Endometrial microvascular endothelial cells (primary cell): ENCODE measurements around the gene GABRB2. TPM values are rescaled to one million over a fixed set of nuclear protein-coding genes. Genes with fewer than 3 reads are reported as not detected.
"Not testable (repeated sequence)": the region's sequence is repeated elsewhere in the genome, so short reads cannot be mapped to it uniquely, and the experiment has no call there.

Experiments used
- in situ Hi-C: cut with HindIII; loops from 2 replicates; pipeline ENCODE4 v1.10.0; 2017; ENCODE audit warnings: low sequenced_read_pairs, low pct_unique_long_range_greater_than_20kb; ENCODE audit errors: inconsistent ontology term
- total RNA-seq: library from RNA; depleted of rRNA; stranded (reverse); fragments of >200 nt; gene quantifications from one replicate; pipeline ENCODE4 v1.2.3, GENCODE V29; 2015; ENCODE audit errors: inconsistent ontology term

Gene GABRB2
- total RNA-seq, 1 donor from 2014 or later, result not detected

DNA sequence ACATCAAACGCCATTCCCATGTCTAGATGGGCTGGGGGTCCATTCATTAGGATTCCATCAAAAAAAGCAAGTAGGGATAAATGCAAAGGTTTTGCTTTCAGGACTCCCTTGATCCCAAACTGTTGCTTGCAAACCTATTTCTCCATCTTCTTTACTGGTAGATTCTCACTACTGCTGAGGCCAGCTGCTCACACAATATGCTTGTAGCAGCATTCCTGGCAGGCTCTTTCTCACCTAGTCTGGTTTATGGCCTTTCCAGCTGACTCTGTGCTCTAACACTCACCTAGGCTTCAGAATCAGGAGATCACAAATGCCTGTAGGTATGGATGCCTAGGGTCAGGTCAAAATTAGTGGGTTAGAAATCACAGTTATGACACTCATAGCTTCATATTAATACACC, 274.7 kb downstream of the GABRB2 start:
- in situ Hi-C loops, result no loop called here

GRCh38 chr5:161269125-161269524, 277.4 kb downstream of the GABRB2 start:
- in situ Hi-C loops, result no loop called here

DNA sequence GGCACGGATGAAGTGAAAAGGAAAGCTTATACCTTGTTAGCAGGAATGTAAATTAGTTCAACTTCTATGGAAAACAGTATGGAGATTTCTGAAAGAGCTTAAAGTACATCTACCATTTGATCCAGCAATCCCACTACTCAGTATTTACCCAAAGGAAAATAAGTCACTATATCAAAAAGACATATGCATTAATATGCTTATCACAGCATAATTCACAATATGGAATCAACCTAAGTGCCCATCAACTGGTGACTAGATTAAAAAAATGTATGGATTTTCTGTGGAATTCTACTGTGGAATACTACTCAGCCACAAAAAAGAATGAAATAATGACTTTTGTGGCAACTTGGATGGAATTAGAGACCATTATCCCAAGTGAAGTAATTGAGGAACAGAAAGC, 279.6 kb downstream of the GABRB2 start:
- in situ Hi-C loops, result no loop called here

DNA sequence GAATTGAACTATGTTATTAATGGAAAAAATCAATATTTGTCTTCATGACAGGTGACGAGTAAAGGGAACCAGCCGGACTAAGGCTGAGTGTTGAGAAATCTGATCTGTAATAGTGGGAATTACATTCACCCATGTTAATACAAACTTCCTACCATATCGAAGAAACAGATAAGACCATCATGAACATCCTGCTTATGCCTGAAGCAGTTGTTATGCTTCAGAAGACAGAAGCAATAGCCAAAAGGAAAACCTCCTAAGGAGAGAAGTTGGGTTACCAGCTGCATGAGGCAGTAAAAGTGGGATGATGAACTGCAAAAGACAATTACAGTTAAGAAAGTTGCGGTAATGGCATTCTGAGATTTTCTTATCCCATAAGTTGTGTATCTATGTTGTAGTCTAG, 281.5 kb downstream of the GABRB2 start:
- in situ Hi-C loops, result no loop called here

DNA sequence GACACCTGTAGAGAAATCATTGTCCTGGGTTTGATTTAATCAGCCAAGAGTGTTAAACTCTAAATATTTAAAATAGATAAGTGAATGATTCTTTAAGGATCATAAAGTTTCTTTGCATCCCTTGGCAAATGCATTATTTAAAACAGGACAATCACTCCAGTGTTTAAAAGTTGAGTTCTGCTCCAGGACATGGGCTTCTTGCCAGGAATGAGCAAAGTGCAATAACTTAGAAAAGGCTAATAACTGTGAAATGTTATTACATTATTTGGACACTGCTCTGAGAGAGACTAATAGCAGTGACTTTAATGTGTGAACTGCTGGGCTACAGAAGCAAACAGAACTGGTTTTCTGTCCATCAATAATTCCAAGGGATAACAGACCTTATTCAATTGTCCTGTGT, 283.3 kb downstream of the GABRB2 start:
- in situ Hi-C loops, result no loop called here

DNA sequence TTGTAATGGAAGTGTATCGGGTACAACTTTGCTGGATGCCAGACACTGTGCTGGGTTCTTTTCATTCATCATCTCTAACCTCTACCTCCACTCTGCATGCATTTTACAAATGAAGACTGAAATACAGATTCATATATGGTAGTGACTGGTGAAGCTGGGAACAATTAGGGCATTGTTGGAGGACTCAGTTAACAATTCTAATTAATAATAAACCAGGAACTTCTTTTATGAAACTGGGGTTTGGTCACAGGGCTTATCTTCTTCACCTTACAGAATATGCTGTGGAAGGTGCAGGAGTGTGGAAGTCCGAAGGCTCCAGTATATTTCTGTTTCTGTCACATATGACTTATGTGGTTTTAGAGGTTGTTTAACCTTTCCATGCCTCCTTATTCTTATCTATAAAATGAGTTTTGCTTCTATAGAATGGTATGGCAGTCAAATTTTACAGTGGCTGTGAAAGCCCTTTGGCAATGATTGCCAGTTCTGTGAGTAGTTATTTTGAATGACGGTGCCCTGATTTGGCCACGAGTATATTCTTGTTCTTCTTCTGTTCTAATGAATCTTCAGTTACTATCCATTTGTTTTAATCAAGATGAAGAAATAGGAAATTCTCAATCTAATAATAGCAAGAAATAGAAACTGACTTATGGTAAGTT, 284.7 kb downstream of the GABRB2 start:
- in situ Hi-C loops, result no loop called here

GRCh38 chr5:161258438-161258837, 288.1 kb downstream of the GABRB2 start:
- in situ Hi-C loops, result no loop called here

DNA sequence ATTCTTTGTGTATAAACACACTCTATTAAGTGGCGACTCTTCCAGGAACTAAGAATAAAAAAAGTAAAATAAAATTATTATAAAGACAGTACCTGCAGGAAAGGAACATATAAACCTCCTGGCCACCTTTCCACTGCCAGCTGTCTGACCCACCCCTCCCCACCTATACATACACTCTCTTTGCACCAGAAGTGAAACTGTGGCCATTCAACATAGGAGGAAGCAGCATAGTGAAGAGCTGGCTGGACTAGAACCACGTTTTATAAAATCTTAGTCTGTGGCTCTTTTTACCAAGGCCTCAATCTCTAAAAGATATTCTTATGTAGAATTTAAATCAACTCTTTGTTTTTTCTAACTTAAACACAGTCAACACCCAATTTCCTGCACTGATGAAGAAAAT, 289.6 kb downstream of the GABRB2 start:
- in situ Hi-C loops, result no loop called here

- in situ Hi-C loops, result not testable (repeated sequence)
Measured at GRCh38 chr5:161252955-161253354, 293.6 kb downstream of the GABRB2 start.

DNA sequence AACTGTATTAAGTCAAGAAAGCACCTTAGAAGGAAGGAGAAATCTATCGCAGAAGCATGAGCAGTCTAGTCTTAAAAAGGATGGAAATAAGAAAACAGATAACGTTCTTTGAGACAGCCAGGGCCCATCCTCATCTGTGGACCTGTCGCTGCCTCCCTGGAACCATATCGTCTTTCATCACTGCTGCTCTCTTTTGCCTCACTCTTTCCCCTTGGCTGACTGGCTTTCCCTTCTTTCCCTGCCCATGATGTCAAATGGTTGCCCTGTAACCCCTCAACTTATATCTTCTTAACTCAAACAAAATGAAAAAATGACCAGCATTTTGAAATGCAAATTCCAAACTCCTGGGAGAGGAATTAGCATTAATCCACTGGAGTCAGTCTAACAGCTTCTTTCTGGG, 299.8 kb downstream of the GABRB2 start:
- in situ Hi-C loops, result no loop called here

GRCh38 chr5:161245846-161246245, 300.7 kb downstream of the GABRB2 start:
- in situ Hi-C loops, result not testable (repeated sequence)

Other genes with a start within 250 kb of the GABRB2 start
- gene GABRA6, start 139.0 kb upstream of the GABRB2 start, total RNA-seq, result not detected